Measurements from ENCODE around the gene GCGR. TPM values are rescaled to one million over a fixed set of nuclear protein-coding genes. Genes with fewer than 3 reads are reported as not detected.

The GCGR gene
- total RNA-seq, 2 donors from 2014 or later = not detected

- no peak overlapping the region for H3K4me3 ChIP-seq
- TF ChIP-seq, protein P1, sequence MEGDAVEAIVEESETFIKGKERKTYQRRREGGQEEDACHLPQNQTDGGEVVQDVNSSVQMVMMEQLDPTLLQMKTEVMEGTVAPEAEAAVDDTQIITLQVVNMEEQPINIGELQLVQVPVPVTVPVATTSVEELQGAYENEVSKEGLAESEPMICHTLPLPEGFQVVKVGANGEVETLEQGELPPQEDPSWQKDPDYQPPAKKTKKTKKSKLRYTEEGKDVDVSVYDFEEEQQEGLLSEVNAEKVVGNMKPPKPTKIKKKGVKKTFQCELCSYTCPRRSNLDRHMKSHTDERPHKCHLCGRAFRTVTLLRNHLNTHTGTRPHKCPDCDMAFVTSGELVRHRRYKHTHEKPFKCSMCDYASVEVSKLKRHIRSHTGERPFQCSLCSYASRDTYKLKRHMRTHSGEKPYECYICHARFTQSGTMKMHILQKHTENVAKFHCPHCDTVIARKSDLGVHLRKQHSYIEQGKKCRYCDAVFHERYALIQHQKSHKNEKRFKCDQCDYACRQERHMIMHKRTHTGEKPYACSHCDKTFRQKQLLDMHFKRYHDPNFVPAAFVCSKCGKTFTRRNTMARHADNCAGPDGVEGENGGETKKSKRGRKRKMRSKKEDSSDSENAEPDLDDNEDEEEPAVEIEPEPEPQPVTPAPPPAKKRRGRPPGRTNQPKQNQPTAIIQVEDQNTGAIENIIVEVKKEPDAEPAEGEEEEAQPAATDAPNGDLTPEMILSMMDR (IDR thresholded peaks at IDR 0.05) = no peak
- no peaks in the 10 kb centered on the region for H3K27me3 ChIP-seq
- peaks cover 43% of the 10 kb centered on the region for H3K36me3 ChIP-seq
- no peak overlapping the region for H3K27ac ChIP-seq
- H3K4me1 ChIP-seq = peaks cover 0 to 7% of the 10 kb centered on the region in 2 donors
- no peak for DNase-seq (ENCODE audit: low spot score)
- H3K9me3 ChIP-seq = no peaks in the 10 kb centered on the region
Measured at GRCh38 chr17:81842378-81842724, 38.4 kb downstream of the GCGR start.

GRCh38 chr17:81842725-81843504, 39.0 kb downstream of the GCGR start:
- Histone ChIP-seq H3K36me3 (peaks cover 48% of the 10 kb centered on the region), H3K27me3 (no peaks in the 10 kb centered on the region), H3K9me3 (no peaks in the 10 kb centered on the region), H3K4me1 (peaks cover 0 to 7% of the 10 kb centered on the region in 2 donors), H3K27ac (no peak overlapping the region), H3K4me3 (no peak overlapping the region)
- no peak for DNase-seq (ENCODE audit: low spot score)
- TF ChIP-seq, protein P1 (IDR thresholded peaks at IDR 0.05) = no peak

DNA sequence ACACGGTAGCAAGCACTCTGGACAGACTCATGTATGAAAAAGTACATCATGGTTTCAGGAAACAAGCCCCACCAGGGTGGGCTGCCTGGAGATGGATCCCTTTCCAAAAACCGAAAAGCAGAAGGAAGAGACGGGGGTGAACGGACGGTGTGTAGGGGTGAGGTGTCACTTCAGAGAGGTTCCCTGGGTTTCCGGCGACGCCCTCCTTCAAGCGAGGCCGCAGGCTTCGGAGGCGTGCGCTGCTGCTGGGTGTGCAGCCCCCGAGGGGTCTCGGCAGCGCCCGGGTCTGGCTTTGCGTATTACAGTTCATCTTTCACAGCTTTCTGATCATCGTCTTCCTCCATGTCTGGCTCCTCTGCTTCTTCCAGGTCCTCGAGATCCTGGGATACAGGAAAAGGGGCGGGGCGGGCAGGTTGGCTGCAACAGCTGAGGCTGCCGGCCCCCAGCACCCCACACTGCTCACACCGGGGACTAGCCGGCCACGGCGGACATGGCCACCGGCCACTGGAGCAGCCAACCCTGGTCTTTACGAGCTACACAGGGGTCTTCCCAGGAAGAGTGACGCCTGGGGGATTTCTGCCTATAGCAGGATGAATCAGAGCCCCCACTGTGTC, 39.9 kb downstream of the GCGR start:
- DNase-seq (ENCODE audit: low spot score) = no peak
- TF ChIP-seq, protein P1 (IDR thresholded peaks at IDR 0.05) = no peak
- no peaks in the 10 kb centered on the region for H3K27me3 ChIP-seq
- no peak overlapping the region for H3K4me3 ChIP-seq
- peaks cover 53% of the 10 kb centered on the region for H3K36me3 ChIP-seq
- H3K4me1 ChIP-seq = peaks cover 0 to 7% of the 10 kb centered on the region in 2 donors
- H3K27ac ChIP-seq = no peak overlapping the region
- H3K9me3 ChIP-seq = no peaks in the 10 kb centered on the region

DNA sequence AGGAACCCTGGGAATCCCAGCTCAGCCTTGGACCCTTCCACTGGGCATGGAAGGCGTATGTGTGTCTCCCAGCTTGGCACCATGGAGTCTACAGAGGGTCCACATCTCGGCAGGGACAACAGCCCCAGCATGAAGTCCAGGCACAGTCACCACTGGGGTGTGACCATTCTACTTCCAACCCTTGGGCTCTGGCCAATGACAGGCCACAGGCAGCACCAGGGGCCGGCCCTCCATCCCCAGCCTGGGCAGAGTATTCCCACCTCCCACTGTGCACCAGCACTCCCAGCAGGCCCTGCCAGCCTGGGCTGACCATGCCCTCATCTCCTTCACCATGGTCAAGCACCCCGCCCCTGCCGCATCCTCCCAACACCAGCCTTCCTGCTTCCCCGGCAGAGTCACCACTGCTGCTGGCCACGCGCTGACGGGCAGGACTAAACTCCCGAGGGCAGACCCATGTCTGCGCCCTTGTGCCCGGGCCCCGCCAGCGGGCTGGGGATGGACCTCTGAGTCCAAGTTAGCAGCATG, 40.4 kb downstream of the GCGR start:
- no peak overlapping the region for H3K27ac ChIP-seq
- H3K9me3 ChIP-seq = no peaks in the 10 kb centered on the region
- H3K4me1 ChIP-seq = peaks cover 0 to 7% of the 10 kb centered on the region in 2 donors
- no peaks in the 10 kb centered on the region for H3K27me3 ChIP-seq
- TF ChIP-seq, protein P1 (IDR thresholded peaks at IDR 0.05) = no peak
- H3K4me3 ChIP-seq = no peak overlapping the region
- DNase-seq (ENCODE audit: low spot score) = no peak
- peaks cover 53% of the 10 kb centered on the region for H3K36me3 ChIP-seq

DNA sequence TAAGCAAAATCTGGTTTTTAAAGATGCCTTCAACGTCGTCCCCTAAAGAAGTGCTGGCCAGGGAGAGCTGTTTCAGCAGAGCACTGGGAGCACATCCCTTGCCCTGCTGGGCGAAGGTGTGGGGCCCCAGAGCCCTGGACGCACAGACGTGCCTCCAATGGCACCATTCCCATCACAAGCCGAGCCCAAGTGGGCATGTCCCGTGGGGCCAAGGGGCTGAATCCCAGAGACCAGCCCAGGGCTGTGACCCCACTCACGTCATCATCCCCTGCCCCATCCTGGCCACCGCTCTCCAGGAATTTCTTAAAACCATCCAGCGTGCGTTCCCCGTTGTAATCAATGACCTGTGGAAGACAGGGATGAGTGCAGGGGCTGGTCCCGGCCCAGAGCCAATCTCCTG, 40.9 kb downstream of the GCGR start:
- H3K36me3 ChIP-seq = peaks cover 58% of the 10 kb centered on the region
- TF ChIP-seq, protein P1 (IDR thresholded peaks at IDR 0.05) = no peak
- DNase-seq (ENCODE audit: low spot score) = no peak
- H3K27me3 ChIP-seq = no peaks in the 10 kb centered on the region
- no peak overlapping the region for H3K27ac ChIP-seq
- no peaks in the 10 kb centered on the region for H3K9me3 ChIP-seq
- peaks cover 0 to 7% of the 10 kb centered on the region in 2 donors for H3K4me1 ChIP-seq
- H3K4me3 ChIP-seq = no peak overlapping the region
